Activated T-cell treated with anti-CD3 and anti-CD28 coated beads, Interleukin-2, amount 50 U/mL, for 72 hours (primary cell): Measurements from ENCODE around the gene IKZF4. TPM values are rescaled to one million over a fixed set of nuclear protein-coding genes. Genes with fewer than 3 reads are reported as not detected.
A peak's percentile ranks its signal among the peaks of the same experiment; 100 is the strongest.

Source experiments
- ATAC-seq, 2 donors: fragments of 150-1000 bp; cut with Tn5 transposase; replicated peaks in 1 of 2; 2 replicates each; pipeline ENCODE4 v1.10.0; 2021; ENCODE audit warnings: moderate library complexity in 2 of 2, mild to moderate bottlenecking in 1 of 2
- DNase-seq, 2 donors: peaks; one replicate each; pipeline ENCODE4 v3.0.0; 2021 to 2022; ENCODE audit warnings: mixed read lengths in 1 of 2
- H3K27ac Mint-ChIP-seq: one replicate; pipeline ENCODE4 v1.8.0; 2022; ENCODE audit warnings: mild to moderate bottlenecking, moderate library complexity, mixed read lengths
- H3K27me3 Mint-ChIP-seq: one replicate; pipeline ENCODE4 v1.8.0; 2022; ENCODE audit warnings: low read depth, mixed read lengths
- H3K36me3 Mint-ChIP-seq, 2 donors: one replicate each; pipeline ENCODE4 v1.8.0; 2022; ENCODE audit warnings: mixed read lengths in 2 of 2, mild to moderate bottlenecking in 1 of 2; ENCODE audit not compliant: insufficient read depth in 2 of 2
- H3K4me1 Mint-ChIP-seq: one replicate; pipeline ENCODE4 v1.8.0; 2022; ENCODE audit warnings: low read depth, mixed read lengths
- H3K4me3 Mint-ChIP-seq, 2 donors: one replicate each; pipeline ENCODE4 v1.8.0; 2022; ENCODE audit warnings: mild to moderate bottlenecking in 2 of 2, mixed read lengths in 2 of 2, moderate library complexity in 2 of 2
- H3K9me3 Mint-ChIP-seq, 2 donors: one replicate each; pipeline ENCODE4 v1.8.0; 2022; ENCODE audit warnings: mixed read lengths in 2 of 2
- total RNA-seq, 2 donors: library from RNA; stranded (reverse); gene quantifications; one replicate each; pipeline ENCODE4 v1.2.3, GENCODE V29; 2022

The IKZF4 gene
- total RNA-seq, 2 donors from 2014 or later: 22.8 to 25.0 TPM

DNA sequence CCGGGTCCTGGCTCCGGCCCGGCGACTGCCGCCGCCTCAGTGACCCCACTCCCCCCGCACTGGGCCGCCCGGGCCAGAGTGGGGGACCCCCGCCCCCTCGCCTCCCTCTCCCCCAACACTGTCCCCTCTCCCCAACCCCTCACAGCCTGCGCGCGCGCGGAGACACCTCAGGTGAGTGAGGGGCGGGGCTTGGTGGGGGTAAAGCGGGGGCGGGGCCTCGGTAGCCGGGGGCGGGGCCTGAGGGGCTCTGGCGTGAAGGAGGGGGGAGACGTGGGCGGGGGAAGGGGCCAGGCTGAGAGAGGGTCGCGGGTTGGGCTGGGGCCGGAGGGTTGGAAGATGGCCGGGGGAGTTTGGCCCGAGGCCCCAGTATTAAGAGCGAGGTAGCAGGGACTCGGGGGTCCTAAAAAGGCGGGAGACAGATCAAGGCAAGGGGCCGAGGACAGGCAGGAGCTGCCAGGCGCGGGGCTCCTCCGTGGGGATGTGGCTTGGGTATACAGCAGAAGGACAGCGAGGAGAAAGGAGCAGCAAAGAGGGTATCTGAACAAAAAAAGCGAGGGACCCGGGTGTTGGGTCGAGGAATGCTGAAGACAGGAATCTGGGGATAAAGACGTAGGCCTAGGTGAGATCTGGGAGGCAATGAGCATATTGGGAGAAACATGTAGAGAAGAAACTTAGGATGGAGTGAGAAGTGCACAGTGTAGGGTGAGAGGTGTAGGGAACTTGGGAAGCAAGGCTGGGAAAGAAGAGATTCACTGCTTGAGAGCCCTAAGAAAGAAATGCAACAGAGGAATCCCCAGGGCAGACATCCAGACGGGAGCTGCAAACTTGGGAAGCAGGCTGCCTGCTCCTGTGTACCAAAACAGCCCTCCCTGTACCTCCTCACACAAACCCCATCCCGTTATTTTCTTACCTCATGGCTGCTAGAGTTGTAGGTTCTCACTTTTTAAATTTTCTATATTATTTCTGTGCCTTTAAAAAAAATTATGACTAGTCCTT, 13.0 kb upstream of the IKZF4 start:
- ATAC-seq: peak; percentile 80 to 81
- Mint-ChIP-seq H3K4me3 (peak overlapping the region; percentile 83 to 85), H3K4me1 (peaks cover 44% of the 10 kb centered on the region), H3K27me3 (no peaks in the 10 kb centered on the region), H3K36me3 (peaks cover 2 to 6% of the 10 kb centered on the region in 2 donors), H3K9me3 (no peaks in the 10 kb centered on the region), H3K27ac (peak overlapping the region; percentile 59)
- DNase-seq: peak; percentile 73 to 75

DNA sequence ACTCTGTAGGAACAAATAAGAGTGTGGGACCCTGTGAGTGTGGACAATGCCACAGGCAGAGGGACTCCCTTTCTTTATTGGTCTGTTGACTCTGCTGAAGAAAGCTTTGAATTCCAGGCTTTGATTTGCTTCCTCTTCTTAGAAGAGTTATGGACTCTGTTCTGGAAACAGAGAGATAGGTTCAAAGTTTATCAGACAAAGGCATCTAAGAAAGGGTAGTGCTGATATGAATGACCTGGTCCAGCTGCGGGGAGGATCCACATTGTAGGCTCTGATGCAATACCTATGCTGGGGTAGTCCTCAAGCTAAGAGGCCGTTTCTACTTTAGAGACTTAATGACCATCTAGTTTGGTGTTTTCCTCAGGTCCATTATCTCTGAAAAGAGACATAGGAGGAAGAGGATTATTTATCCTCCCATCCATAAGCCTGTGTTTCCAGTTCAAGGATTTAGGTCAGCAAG, 10.7 kb upstream of the IKZF4 start:
- H3K4me3 Mint-ChIP-seq: peak overlapping the region in 1 of 2 donors; percentile 5
- DNase-seq: no peak
- no peaks in the 10 kb centered on the region for H3K27me3 Mint-ChIP-seq
- H3K27ac Mint-ChIP-seq: no peak overlapping the region
- peaks cover 0 to 2% of the 10 kb centered on the region in 2 donors for H3K36me3 Mint-ChIP-seq
- H3K4me1 Mint-ChIP-seq: peaks cover 44% of the 10 kb centered on the region
- H3K9me3 Mint-ChIP-seq: no peaks in the 10 kb centered on the region
- ATAC-seq: no peak

DNA sequence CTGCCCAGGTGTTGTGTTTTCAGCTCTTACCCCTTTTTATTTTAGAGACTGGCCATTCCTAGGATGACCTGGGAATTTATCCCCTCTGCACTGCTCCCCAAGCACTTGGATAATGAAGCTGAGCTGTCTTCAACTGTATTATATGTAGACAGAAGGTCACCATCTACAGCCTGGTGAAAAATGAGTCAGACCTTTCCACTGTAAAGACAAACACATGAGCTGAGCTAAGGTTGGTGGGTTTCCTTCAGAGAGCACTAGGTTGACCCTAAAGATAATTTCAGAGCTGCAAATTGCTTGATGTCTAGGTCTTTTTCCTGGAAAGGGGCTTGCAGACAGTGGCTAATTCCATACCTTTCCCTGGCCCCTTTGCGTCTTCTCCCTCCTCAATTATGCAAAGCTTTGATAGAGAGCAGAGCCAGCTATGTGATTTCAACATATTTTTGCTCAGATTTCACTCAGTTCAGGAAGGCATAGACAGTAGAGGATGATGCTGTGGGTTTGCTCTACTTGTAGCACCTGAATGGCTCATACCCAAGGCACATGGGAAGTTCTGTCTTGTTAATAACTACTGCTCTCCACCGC, 9.2 kb upstream of the IKZF4 start:
- ATAC-seq: no peak
- H3K27me3 Mint-ChIP-seq: no peaks in the 10 kb centered on the region
- no peaks in the 10 kb centered on the region for H3K9me3 Mint-ChIP-seq
- H3K36me3 Mint-ChIP-seq: peaks cover 0 to 2% of the 10 kb centered on the region in 2 donors
- no peak for DNase-seq
- H3K4me1 Mint-ChIP-seq: peaks cover 58% of the 10 kb centered on the region
- H3K27ac Mint-ChIP-seq: no peak overlapping the region
- no peak overlapping the region for H3K4me3 Mint-ChIP-seq

DNA sequence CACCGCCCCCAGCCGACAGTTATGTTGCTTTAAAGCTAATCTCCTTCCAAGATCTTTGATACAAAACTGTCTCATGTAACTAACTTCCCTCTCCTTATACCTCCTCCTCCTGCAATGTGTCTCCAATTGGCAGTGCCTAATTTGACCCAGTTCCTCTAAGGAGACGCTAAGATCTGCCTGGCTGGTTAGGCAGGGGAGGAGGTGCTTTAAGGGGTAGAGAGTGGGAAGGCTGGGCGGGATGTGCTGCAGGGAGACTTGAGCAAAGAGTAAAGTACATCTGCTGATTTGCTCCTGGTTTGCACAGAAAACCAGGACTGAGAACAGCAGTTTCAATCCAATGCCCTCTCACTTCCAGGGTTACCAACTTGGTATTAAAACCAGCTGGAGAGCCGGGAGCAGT, 7.4 kb upstream of the IKZF4 start:
- Mint-ChIP-seq H3K4me3 (no peak overlapping the region), H3K27me3 (no peaks in the 10 kb centered on the region), H3K4me1 (peaks cover 44% of the 10 kb centered on the region), H3K27ac (no peak overlapping the region), H3K36me3 (peaks cover 0 to 2% of the 10 kb centered on the region in 2 donors), H3K9me3 (no peaks in the 10 kb centered on the region)
- no peak for ATAC-seq
- DNase-seq: no peak

DNA sequence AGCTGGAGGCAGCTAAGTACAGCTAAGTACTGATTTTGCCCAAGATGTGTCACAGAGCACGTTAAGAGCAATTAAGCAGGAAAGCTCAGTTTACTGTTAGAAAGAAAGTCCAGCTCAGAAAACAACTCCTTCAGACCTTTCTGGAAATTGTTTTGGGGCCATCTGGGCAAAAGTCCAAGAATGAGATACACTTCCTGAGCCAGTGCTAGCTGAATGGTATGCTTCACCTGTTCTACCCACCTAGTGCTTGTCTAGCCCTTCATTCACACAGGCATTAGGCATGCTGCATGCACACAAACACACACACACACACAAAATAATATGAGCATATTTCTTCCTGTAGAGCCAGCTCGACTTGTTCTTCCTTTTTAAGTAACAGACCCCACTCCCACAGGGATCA, 6.6 kb upstream of the IKZF4 start:
- no peak for DNase-seq
- peaks cover 37% of the 10 kb centered on the region for H3K4me1 Mint-ChIP-seq
- no peak overlapping the region for H3K27ac Mint-ChIP-seq
- no peaks in the 10 kb centered on the region for H3K9me3 Mint-ChIP-seq
- H3K4me3 Mint-ChIP-seq: no peak overlapping the region
- H3K27me3 Mint-ChIP-seq: no peaks in the 10 kb centered on the region
- ATAC-seq: no peak
- no peaks in the 10 kb centered on the region for H3K36me3 Mint-ChIP-seq

DNA sequence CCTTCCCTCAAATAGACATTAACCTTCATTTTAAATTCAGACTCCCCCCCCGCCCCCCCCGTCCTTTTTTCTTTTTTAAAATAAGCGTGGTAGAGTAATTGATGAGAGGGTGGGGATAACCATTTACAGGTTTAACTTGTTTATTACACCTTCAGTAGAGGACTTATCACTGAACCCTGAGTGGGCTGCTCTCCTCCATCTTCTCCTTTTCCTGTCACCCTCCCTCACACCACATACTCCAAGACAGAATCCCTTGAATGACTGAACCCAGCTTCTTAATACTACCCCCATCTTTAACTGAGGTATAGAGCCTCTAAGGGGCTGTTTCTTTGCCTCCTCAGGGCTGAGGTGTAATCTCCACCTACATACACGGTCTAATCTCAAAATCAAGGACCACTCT, 3.7 kb upstream of the IKZF4 start:
- no peak overlapping the region for H3K27ac Mint-ChIP-seq
- no peaks in the 10 kb centered on the region for H3K9me3 Mint-ChIP-seq
- H3K4me3 Mint-ChIP-seq: no peak overlapping the region
- DNase-seq (no peak), ATAC-seq (no peak)
- peaks cover 0 to 2% of the 10 kb centered on the region in 2 donors for H3K36me3 Mint-ChIP-seq
- no peaks in the 10 kb centered on the region for H3K27me3 Mint-ChIP-seq
- H3K4me1 Mint-ChIP-seq: peaks cover 38% of the 10 kb centered on the region

DNA sequence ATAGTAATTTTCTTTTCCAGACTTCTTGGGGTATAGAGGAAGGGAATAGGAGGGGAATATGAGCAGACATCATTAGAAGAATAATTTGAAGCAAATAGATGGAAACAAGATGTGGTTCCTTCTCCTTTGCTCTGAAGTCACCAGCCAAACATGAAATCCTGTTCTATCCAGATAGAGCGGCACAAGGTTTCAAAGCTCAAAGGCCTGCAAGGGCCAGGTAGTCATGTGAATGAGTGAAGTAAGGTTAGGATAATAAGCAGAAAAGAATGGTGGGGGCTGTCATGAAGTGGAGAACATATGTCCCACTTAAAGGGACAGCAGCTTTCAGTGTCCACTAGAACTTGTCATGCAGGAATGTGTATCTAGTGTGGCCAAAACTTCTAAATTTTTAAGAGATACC, 2.5 kb upstream of the IKZF4 start:
- peaks cover 0 to 2% of the 10 kb centered on the region in 2 donors for H3K36me3 Mint-ChIP-seq
- H3K9me3 Mint-ChIP-seq: no peaks in the 10 kb centered on the region

DNA sequence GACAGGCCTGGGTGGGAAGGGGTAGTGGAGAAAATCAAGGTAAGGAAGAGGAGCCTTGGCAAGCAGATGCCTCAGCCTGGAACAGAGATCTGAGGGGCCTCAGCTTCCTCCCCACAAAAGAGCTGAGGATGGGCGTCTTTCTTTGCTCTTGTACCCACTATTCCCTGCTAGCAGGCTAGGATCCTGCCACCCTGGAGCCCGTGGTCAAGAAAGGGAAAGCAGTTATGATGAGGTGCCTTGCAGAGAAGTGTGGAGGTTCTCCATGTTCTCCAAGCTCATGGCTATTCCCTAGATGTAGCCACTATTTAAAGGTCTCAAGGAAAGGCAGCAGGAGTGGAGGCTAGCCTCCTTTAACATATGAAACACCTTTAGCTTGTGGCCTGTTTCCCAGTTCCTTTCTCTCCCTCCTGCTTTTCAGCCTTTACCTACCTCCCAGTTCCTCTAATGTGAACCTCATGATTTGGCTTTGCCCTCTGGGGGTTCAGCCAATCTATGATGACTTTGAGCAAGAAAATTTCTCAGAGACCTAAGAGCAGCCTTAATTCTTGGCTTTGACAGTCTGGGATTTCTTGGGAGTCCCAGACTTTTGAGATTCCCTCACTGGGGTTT, 1.1 kb downstream of the IKZF4 start:
- DNase-seq (no peak), ATAC-seq (no peak)
- H3K9me3 Mint-ChIP-seq: no peaks in the 10 kb centered on the region
- H3K4me1 Mint-ChIP-seq: peaks cover 43% of the 10 kb centered on the region
- H3K27ac Mint-ChIP-seq: peak overlapping the region; percentile 96
- H3K27me3 Mint-ChIP-seq: no peaks in the 10 kb centered on the region
- peak overlapping the region; percentile 95 to 97 for H3K4me3 Mint-ChIP-seq
- H3K36me3 Mint-ChIP-seq: peaks cover 2% of the 10 kb centered on the region in 2 donors

More for the DNA sequence above, 2.5 kb upstream of the IKZF4 start:
- Mint-ChIP-seq H3K4me1 (peaks cover 49% of the 10 kb centered on the region), H3K27ac (no peak overlapping the region), H3K4me3 (no peak overlapping the region), H3K27me3 (no peaks in the 10 kb centered on the region)
- DNase-seq: no peak
- ATAC-seq: no peak

DNA sequence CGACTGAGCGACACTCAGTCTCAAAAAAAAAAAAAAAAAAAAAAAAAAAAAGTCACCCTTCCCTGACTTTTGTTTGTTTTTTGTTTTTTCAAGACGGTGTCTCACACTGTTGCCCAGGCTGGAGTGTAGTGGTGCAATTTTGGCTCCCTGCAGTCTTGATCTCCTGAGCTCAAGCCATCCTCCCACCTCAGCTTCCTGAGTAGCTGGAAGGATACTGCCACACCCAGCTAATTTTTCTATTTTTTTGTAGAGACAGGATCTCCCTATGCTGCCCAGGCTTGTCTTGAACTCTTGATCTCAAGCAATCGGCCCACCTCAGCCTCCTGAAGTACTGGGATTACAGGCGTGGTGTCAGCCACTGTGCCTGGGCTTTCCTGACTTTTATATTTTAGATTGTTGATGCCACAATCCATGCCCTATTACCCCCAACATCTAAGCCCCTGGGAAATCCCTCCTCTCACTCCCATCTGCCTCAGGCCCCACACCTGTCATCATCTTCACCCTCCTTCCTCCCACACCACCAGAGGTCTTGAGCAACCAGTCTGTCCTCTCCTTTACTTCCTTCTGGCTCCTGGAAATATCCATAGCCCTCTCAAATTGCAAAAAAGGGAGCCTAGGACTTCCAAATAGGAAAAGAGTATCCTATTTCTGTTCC, 7.8 kb downstream of the IKZF4 start:
- H3K36me3 Mint-ChIP-seq: peaks cover 2 to 27% of the 10 kb centered on the region in 2 donors
- no peak for DNase-seq
- H3K4me1 Mint-ChIP-seq: peaks cover 45% of the 10 kb centered on the region
- no peak for ATAC-seq
- no peak overlapping the region for H3K4me3 Mint-ChIP-seq
- no peaks in the 10 kb centered on the region for H3K27me3 Mint-ChIP-seq
- no peaks in the 10 kb centered on the region for H3K9me3 Mint-ChIP-seq
- H3K27ac Mint-ChIP-seq: no peak overlapping the region

DNA sequence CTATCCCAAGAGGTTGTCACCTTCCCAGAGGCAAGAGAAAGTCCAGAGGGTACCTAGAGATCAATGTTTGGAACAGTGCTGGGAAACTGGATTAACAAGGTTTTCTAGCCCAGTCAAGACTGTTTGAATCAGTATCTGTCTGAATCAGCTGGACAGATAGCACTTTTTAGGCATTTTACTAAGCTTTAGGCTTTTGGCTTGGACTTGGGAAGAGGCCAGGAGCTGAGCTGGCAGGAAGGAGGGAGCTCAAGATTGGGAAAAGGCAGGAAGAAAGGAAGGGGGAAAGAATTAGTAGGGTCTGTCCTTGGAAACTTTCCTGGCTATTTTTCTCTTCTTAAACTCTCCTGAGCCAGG, 8.3 kb downstream of the IKZF4 start:
- no peak for DNase-seq
- H3K4me1 Mint-ChIP-seq: peaks cover 43% of the 10 kb centered on the region
- H3K9me3 Mint-ChIP-seq: no peaks in the 10 kb centered on the region
- peak overlapping the region; percentile 52 for H3K27ac Mint-ChIP-seq
- ATAC-seq: no peak
- H3K27me3 Mint-ChIP-seq: no peaks in the 10 kb centered on the region
- H3K4me3 Mint-ChIP-seq: no peak overlapping the region
- peaks cover 2 to 31% of the 10 kb centered on the region in 2 donors for H3K36me3 Mint-ChIP-seq

DNA sequence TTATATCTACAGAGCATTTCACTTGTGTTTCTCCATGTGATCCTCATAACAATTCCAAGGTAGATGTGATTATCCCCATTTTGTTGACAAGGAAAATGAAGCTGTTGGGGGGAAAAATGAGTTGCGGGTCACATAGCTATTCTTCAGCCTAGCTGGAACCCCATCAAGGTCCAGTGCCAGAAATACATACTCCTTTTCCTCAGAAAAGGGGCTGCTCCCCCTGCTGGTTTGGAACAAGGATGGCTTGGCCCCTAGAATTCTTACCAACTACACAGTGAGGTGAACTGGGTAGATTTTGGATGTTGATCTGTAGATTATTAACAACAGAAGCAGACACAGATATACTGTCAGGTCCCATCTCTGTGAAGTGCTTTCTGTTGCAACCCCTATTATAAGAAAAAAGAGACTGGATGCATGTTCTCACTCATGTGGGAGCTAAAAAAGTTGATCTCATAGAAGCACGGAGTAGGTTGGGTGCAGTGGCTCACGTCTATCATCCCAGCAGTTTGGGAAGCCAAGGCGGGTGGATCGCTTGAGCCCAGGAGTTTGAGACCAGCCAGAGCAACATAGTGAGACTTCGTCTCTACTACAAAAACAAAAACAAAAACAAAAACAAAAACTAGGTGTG, 8.9 kb downstream of the IKZF4 start:
- Mint-ChIP-seq H3K36me3 (peaks cover 2 to 31% of the 10 kb centered on the region in 2 donors), H3K9me3 (no peaks in the 10 kb centered on the region), H3K4me1 (peaks cover 49% of the 10 kb centered on the region), H3K4me3 (no peak overlapping the region), H3K27ac (peak overlapping the region; percentile 52), H3K27me3 (no peaks in the 10 kb centered on the region)
- DNase-seq (peak; percentile 46 to 49), ATAC-seq (peak in 1 of 2 donors; percentile 38)

DNA sequence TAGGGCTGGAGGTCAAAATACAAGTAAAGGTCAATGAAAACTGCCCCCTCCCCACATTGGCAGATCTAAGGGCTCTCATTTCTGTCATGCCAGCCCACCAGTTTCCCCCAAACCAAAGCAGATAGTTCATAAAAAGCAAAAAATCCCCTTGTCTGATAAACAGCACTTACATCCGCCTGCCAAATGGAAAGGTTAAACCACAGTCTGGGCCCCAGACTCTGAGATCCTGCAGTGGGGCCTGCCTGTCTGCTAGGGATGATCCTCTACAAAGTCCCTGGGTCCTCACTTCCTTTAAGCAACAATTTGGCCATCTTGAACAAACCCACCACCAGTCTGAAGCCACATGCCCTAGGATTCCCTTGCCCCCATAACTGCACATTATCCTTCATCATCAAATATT, 11.1 kb downstream of the IKZF4 start:
- Mint-ChIP-seq H3K27ac (peak overlapping the region; percentile 98), H3K4me3 (peak overlapping the region; percentile 55 to 78), H3K4me1 (peaks cover 49% of the 10 kb centered on the region), H3K27me3 (no peaks in the 10 kb centered on the region), H3K9me3 (no peaks in the 10 kb centered on the region), H3K36me3 (peaks cover 9 to 33% of the 10 kb centered on the region in 2 donors)
- ATAC-seq: peak; percentile 40 to 59
- peak in 1 of 2 donors; percentile 24 for DNase-seq
